ENCODE results near the gene SERINC3.

SERINC3 gene

DNA sequence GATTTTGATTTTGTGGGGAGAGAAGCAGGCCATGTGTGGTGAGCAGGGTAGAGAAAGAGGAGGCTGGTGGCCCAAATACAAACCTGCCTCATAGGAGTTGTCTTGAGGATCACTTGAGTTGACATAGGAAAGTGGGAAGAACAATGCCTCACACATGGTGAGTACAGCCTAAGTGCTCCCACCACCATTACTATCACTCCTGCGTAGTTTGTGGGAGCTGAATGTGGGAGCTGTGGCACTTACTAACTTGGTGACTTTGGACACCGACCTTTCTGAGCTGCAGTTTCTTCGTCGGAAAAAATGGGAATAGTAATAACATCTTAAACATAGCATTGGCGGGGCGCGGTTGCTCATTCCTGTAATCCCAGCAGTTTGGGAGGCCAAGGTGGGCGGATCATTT, 25.5 kb upstream of the SERINC3 start:
- TF ChIP-seq, protein P1, sequence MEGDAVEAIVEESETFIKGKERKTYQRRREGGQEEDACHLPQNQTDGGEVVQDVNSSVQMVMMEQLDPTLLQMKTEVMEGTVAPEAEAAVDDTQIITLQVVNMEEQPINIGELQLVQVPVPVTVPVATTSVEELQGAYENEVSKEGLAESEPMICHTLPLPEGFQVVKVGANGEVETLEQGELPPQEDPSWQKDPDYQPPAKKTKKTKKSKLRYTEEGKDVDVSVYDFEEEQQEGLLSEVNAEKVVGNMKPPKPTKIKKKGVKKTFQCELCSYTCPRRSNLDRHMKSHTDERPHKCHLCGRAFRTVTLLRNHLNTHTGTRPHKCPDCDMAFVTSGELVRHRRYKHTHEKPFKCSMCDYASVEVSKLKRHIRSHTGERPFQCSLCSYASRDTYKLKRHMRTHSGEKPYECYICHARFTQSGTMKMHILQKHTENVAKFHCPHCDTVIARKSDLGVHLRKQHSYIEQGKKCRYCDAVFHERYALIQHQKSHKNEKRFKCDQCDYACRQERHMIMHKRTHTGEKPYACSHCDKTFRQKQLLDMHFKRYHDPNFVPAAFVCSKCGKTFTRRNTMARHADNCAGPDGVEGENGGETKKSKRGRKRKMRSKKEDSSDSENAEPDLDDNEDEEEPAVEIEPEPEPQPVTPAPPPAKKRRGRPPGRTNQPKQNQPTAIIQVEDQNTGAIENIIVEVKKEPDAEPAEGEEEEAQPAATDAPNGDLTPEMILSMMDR (IDR thresholded peaks at IDR 0.05; ENCODE audit: extremely low read depth, insufficient read depth, missing control alignments) = no peak
- in situ Hi-C loops (cut with MboI; ENCODE audit: low pct_unique_long_range_greater_than_20kb, low sequenced_read_pairs, unreplicated experiment) = no loop called here
- no peak for DNase-seq (ENCODE audit: low spot score)

DNA sequence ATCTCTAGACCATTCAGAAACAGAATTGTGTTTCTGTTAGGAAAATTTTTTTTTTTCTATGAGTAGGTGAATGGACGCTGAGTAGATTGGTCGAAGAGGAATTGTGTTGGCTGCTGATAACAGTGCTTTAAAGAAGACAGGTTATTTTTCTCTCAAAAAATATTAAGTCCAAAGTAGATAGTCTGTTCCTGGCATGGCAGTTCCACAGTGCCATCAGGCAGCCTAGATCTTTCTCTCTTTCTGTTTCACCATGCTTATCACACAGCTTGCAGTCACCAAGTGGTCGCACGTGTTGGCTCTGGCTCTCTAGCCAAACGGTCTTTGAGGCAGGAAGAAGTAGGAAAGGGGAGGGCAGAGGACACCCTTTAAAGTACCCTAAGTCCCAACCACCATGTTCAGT, 22.4 kb upstream of the SERINC3 start:
- no peak for DNase-seq (ENCODE audit: low spot score)
- in situ Hi-C loops (cut with MboI; ENCODE audit: low pct_unique_long_range_greater_than_20kb, low sequenced_read_pairs, unreplicated experiment) = no loop called here
- TF ChIP-seq, protein P1 (IDR thresholded peaks at IDR 0.05; ENCODE audit: extremely low read depth, insufficient read depth, missing control alignments) = no peak

GRCh38 chr20:44543358-44543757, 21.5 kb upstream of the SERINC3 start:
- in situ Hi-C loops (cut with MboI; ENCODE audit: low pct_unique_long_range_greater_than_20kb, low sequenced_read_pairs, unreplicated experiment) = no loop called here
- TF ChIP-seq, protein P1 (IDR thresholded peaks at IDR 0.05; ENCODE audit: extremely low read depth, insufficient read depth, missing control alignments) = no peak
- no peak for DNase-seq (ENCODE audit: low spot score)

DNA sequence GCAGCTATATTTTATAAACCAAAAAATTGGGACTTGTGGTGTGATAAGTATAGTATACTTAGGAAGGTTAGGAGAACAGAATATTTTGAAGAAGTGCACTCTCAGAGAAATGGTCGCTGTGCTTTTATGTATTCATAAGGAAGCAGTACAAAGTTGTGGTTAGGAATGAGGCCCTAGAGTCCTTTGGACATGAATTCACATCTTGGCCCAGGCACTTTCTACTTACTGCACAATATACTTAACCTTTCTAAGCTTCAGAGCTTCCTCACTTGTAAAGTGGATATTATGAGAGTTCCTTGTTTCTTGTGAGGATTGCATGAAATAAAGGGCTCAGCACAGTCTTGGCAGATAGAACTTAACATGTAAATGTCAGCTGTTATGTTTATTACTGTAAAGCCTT, 21.0 kb upstream of the SERINC3 start:
- in situ Hi-C loops (cut with MboI; ENCODE audit: low pct_unique_long_range_greater_than_20kb, low sequenced_read_pairs, unreplicated experiment) = no loop called here
- TF ChIP-seq, protein P1 (IDR thresholded peaks at IDR 0.05; ENCODE audit: extremely low read depth, insufficient read depth, missing control alignments) = no peak
- no peak for DNase-seq (ENCODE audit: low spot score)

- in situ Hi-C loops (cut with MboI; ENCODE audit: low pct_unique_long_range_greater_than_20kb, low sequenced_read_pairs, unreplicated experiment) = no loop called here
- TF ChIP-seq, protein P1 (IDR thresholded peaks at IDR 0.05; ENCODE audit: extremely low read depth, insufficient read depth, missing control alignments) = no peak
- no peak for DNase-seq (ENCODE audit: low spot score)
These were observed 20.1 kb upstream of the SERINC3 start for GRCh38 chr20:44541992-44542391.

- DNase-seq (ENCODE audit: low spot score) = no peak
- TF ChIP-seq, protein P1 (IDR thresholded peaks at IDR 0.05; ENCODE audit: extremely low read depth, insufficient read depth, missing control alignments) = no peak
- in situ Hi-C loops (cut with MboI; ENCODE audit: low pct_unique_long_range_greater_than_20kb, low sequenced_read_pairs, unreplicated experiment) = no loop called here
These were observed 19.0 kb upstream of the SERINC3 start for GRCh38 chr20:44540834-44541233.

DNA sequence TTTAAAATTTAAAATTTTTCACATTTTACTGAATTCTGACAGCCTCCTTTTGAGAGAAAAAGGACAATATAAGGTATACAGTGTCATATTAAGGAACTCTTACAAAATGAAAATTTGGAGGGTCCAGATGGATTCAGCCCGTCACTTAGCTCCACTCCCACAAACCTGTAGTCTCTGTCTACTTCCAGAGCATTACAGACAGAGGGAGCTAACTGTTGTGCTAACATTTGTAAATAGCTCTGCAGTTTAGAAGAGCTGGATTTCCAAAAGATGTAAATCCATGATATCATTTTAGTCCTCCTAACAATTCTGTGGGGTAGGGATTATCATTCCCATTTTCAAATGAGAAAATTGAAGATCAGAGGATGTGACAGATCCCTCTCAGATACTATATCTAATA, 16.1 kb upstream of the SERINC3 start:
- in situ Hi-C loops (cut with MboI; ENCODE audit: low pct_unique_long_range_greater_than_20kb, low sequenced_read_pairs, unreplicated experiment) = no loop called here
- DNase-seq (ENCODE audit: low spot score) = no peak
- TF ChIP-seq, protein P1 (IDR thresholded peaks at IDR 0.05; ENCODE audit: extremely low read depth, insufficient read depth, missing control alignments) = no peak
